Gastroesophageal sphincter (tissue), 4 donors: ENCODE results near the gene FOXN3. TPM values are rescaled to one million over a fixed set of nuclear protein-coding genes. Genes with fewer than 3 reads are reported as not detected.

Experiments
- ATAC-seq: fragments of 150-250 bp; one replicate; pipeline ENCODE4 v1.9.1; 2016; ENCODE audit warnings: mild to moderate bottlenecking, moderate library complexity
- H3K27ac ChIP-seq, 4 donors: fragments of 200-600 bp; sonication (generic) in 3 of 4; 1 replicate in 3 of 4; 2 replicates in 1 of 4; pipeline ENCODE4 v1.5.1; 2016 to 2019
- H3K27me3 ChIP-seq: fragments of 200-600 bp; sonication (generic); one replicate; pipeline ENCODE4 v1.5.1; 2019
- H3K36me3 ChIP-seq, 2 donors: fragments of 200-600 bp; sonication (generic); one replicate each; pipeline ENCODE4 v1.5.1; 2019; ENCODE audit warnings: control low read depth in 1 of 2
- H3K4me1 ChIP-seq, 3 donors: fragments of 200-600 bp; sonication (generic); 1 replicate in 2 of 3; 2 replicates in 1 of 3; pipeline ENCODE4 v1.5.1; 2016 to 2019; ENCODE audit warnings: control low read depth in 2 of 3
- H3K4me3 ChIP-seq, 2 donors: fragments of 200-600 bp; sonication (generic); one replicate each; pipeline ENCODE4 v1.5.1; 2019; ENCODE audit warnings: mild to moderate bottlenecking in 1 of 2, moderate library complexity in 1 of 2
- H3K9me3 ChIP-seq, 3 donors: fragments of 200-600 bp; sonication (generic); one replicate each; pipeline ENCODE4 v1.5.1; 2017 to 2019; ENCODE audit warnings: control low read depth in 2 of 3
- EP300 ChIP-seq: sonication (generic); formaldehyde crosslinking; IDR thresholded peaks from one replicate; pipeline ENCODE4 v1.6.1; 2017; ENCODE audit warnings: antibody characterized with exemption, mild to moderate bottlenecking
- POLR2A ChIP-seq, 2 donors: fragments of 450-650 bp; IDR thresholded peaks; one replicate each; pipeline ENCODE4 v1.6.1; 2017; ENCODE audit warnings: antibody characterized with exemption in 2 of 2, mild to moderate bottlenecking in 2 of 2, moderate library complexity in 1 of 2
- POLR2AphosphoS5 ChIP-seq: sonication (generic); formaldehyde crosslinking; IDR thresholded peaks from one replicate; pipeline ENCODE4 v1.6.1; 2017; ENCODE audit warnings: antibody characterized with exemption
- WGBS, 2 donors: methylation state at CpG; one replicate each; pipeline ENCODE4 v1.1.5; 2018; ENCODE audit warnings: low coverage in 1 of 2; 5-methylcytosine and 5-hydroxymethylcytosine counted together
- total RNA-seq, 4 donors: library from RNA; depleted of rRNA; stranded (reverse); fragments of >200 nt; gene quantifications; one replicate each; pipeline ENCODE4 v1.1.0, GENCODE V29; 2016
- TF ChIP-seq, protein P1 (sequence below), 4 experiments: fragments of 200-600 bp in 2 of 4; fragments of 450-650 bp in 2 of 4; sonication (generic) in 1 of 4; IDR thresholded peaks; one replicate each; pipeline ENCODE4 v1.5.1; 2017 to 2019; ENCODE audit warnings: antibody characterized with exemption in 4 of 4, mild to moderate bottlenecking in 2 of 4, moderate library complexity in 2 of 4

The FOXN3 gene
- total RNA-seq, 4 donors from 2014 or later = 116 to 172 (median 136) TPM

DNA sequence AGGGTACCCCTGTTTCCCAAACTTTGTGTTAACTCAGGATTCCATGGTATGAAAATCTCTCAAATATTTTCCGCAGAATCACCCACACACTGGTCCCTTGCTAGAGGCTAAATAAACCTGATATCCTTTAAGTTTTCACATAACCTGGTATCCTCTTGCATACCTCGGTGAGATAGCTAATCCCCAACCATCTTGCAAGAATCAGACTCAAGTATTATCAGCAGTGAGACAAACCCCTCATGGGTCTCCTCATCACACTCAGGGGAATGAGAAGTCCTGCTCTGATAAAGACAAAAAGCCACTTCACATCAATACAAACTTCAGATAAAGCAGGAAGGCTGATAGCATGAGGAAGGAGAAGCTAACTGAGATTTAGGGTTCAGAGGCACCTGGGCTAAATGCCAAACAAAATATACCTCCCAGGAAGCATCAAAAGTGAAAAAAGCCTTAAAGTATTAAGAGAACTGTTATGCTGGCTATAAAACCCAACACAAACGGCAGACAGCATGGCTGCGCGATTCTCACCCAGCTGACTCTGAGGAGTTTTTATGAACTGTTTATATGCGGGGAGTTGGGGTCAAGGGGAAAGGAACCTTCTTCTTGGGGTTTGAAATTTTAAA, 96.5 kb downstream of the FOXN3 start:
- Histone ChIP-seq H3K4me3 (no peak overlapping the region), H3K27ac (no peak overlapping the region), H3K4me1 (peaks cover 0 to 42% (median 0%) of the 10 kb centered on the region in 3 donors), H3K36me3 (peaks cover 0 to under 1% of the 10 kb centered on the region in 2 donors), H3K27me3 (no peaks in the 10 kb centered on the region), H3K9me3 (no peaks in the 10 kb centered on the region)
- no peak for ATAC-seq
- TF ChIP-seq POLR2A (IDR thresholded peaks at IDR 0.05) (no peak), EP300 (no peak), POLR2AphosphoS5 (no peak)
- TF ChIP-seq, protein P1, sequence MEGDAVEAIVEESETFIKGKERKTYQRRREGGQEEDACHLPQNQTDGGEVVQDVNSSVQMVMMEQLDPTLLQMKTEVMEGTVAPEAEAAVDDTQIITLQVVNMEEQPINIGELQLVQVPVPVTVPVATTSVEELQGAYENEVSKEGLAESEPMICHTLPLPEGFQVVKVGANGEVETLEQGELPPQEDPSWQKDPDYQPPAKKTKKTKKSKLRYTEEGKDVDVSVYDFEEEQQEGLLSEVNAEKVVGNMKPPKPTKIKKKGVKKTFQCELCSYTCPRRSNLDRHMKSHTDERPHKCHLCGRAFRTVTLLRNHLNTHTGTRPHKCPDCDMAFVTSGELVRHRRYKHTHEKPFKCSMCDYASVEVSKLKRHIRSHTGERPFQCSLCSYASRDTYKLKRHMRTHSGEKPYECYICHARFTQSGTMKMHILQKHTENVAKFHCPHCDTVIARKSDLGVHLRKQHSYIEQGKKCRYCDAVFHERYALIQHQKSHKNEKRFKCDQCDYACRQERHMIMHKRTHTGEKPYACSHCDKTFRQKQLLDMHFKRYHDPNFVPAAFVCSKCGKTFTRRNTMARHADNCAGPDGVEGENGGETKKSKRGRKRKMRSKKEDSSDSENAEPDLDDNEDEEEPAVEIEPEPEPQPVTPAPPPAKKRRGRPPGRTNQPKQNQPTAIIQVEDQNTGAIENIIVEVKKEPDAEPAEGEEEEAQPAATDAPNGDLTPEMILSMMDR (IDR thresholded peaks at IDR 0.05) = no peak
- 60 to 83% methylated on average over 4 to 6 of the region's 6 CpGs for WGBS, 2 donors

DNA sequence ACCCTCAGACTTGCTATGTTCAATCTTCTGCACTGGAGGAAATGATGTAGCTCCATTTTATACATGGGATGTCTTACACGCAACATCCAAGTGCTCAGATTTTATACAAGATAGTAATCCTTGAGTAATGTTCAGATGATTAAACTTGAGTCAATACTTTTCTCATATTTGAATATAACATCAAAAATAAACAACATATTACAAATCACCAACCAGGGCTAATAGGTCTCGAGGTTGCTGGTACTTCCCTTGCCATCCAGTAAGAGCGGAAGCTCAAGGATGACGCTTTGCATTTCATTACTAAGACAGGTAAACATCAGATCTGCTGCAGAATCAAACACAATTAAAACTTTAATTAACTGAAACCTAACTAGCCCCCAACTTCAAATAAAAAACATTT, 97.3 kb downstream of the FOXN3 start:
- Histone ChIP-seq H3K4me3 (no peak overlapping the region), H3K27ac (no peak overlapping the region), H3K36me3 (no peaks in the 10 kb centered on the region), H3K9me3 (no peaks in the 10 kb centered on the region), H3K27me3 (no peaks in the 10 kb centered on the region), H3K4me1 (peaks cover 0 to 41% (median 0%) of the 10 kb centered on the region in 3 donors)
- TF ChIP-seq POLR2A (IDR thresholded peaks at IDR 0.05) (no peak), EP300 (no peak), POLR2AphosphoS5 (no peak)
- TF ChIP-seq, protein P1 (IDR thresholded peaks at IDR 0.05) = no peak
- no peak for ATAC-seq
- WGBS, 2 donors = 90 to 100% methylated on average over 4 of the region's 4 CpGs

DNA sequence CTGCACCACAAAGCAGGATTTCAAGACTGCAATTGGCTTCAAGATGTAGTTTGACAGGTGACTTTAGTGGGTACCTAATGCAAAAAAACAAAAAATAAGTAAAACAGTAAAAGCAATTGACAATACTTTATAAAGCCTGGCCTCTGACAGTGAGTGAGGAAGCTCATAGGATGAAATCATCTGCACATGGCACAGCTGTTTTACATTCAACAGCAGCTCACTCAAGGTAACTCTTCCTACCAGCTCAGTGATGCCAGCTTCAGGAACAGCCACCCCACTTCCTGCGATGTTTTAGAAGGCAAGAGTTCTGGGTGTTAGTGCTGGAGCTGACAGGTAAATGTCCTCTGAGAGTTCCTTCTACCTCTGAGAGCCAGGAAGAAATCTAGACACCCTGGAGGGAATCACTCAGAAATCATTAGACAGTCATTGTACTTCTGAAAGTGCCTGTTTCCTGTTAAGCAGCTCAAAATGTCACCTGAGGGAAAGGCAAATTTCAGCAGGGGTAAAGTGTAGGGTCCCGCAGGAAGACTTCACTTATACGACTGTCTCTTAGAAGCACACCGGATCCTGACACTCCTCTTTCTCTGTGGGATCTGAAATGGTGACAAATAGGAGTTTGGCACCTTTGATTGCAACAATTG, 99.9 kb downstream of the FOXN3 start:
- no peak for ATAC-seq
- no peaks in the 10 kb centered on the region for H3K27me3 ChIP-seq
- no peaks in the 10 kb centered on the region for H3K36me3 ChIP-seq
- no peaks in the 10 kb centered on the region for H3K9me3 ChIP-seq
- H3K4me1 ChIP-seq = peaks cover 0 to 45% (median 0%) of the 10 kb centered on the region in 3 donors
- H3K27ac ChIP-seq = no peak overlapping the region
- TF ChIP-seq, protein P1 (IDR thresholded peaks at IDR 0.05) = no peak
- no peak for TF ChIP-seq POLR2A (IDR thresholded peaks at IDR 0.05)
- TF ChIP-seq POLR2AphosphoS5 = no peak
- no peak for TF ChIP-seq EP300
- no peak overlapping the region for H3K4me3 ChIP-seq
- WGBS, 2 donors = 92 to 96% methylated on average over 4 of the region's 4 CpGs

DNA sequence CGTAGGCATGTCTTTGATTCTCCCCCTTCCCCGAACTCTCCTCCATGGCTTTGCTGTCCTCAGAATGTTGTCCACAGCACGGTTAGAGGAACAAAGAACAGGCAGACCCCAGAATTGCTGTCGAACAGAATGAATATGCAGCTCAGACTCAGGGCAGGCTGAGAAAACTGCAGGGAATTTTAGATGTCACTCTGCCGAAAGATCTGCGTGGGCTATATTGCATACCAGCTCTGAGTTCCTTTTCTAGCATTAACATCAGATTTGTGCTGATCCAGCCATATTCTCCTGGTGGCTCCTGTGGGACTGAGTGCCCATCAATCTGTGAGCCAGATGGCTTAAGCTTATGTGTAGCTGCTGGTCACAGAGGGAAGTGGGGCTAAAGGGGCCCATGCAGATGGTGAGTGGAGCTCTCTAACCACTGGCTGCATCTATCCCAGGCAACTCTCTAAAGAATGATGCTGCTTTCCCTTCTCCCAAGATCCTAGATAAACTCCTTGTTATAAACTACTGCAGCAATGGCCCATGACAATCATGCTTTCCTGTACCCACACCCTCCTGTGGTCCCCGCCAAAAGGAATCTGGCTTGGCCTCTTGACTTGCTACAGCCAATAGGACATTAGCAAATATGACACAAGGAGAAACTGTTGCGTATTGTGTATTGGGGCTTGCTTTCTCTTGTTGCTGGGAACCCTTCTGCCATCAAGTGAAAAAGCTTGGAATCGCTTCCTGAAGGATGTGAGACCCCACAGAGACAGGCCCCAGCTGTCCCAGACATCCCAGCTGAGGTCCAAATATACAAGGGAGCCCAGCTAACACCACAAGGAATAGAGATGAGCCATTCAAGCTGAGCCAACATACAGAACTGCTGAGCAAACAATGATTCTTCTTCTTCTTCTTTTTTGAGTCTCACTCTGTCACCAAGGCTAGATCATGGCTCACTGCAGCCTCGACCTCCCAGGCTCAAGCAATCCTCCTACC, 101.3 kb downstream of the FOXN3 start:
- Histone ChIP-seq H3K4me1 (peaks cover 0 to 37% (median 0%) of the 10 kb centered on the region in 3 donors), H3K36me3 (no peaks in the 10 kb centered on the region), H3K27me3 (no peaks in the 10 kb centered on the region), H3K9me3 (no peaks in the 10 kb centered on the region), H3K4me3 (no peak overlapping the region), H3K27ac (no peak overlapping the region)
- 87 to 88% methylated on average over 6 to 8 of the region's 10 CpGs for WGBS, 2 donors
- peak; percentile 36 for ATAC-seq
- no peak for TF ChIP-seq POLR2AphosphoS5

DNA sequence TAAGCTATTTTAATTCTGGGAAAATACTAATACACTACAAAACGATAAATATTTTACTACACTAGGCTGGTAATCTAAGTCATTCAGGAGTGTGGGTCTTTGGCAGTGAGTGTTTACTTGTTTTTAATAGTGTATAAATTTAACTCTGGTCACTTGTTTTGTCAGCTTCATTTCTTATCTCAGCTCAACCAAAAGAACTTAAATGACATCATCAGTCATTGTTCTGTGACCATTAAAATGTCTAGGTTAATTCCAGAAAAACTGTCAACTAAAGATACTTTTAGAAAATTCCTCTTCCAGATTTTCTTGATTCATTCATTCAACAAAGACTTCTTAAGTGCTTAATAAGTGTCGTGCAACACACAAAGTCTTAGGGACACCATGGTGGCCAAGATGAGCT, 102.8 kb downstream of the FOXN3 start:
- TF ChIP-seq POLR2AphosphoS5 (no peak), EP300 (no peak), POLR2A (IDR thresholded peaks at IDR 0.05) (no peak)
- TF ChIP-seq, protein P1 (IDR thresholded peaks at IDR 0.05) = no peak
- Histone ChIP-seq H3K27me3 (no peaks in the 10 kb centered on the region), H3K4me3 (no peak overlapping the region), H3K9me3 (no peaks in the 10 kb centered on the region), H3K36me3 (no peaks in the 10 kb centered on the region), H3K4me1 (peaks cover 0 to 37% (median 0%) of the 10 kb centered on the region in 3 donors), H3K27ac (no peak overlapping the region)
- no peak for ATAC-seq
- whole genome bisulfite sequencing, 2 donors = 96 to 100% methylated on average over 2 of the region's 2 CpGs
